Measurements from ENCODE around the gene SH3BGR.
"Not testable (repeated sequence)": the region's sequence is repeated elsewhere in the genome, so short reads cannot be mapped to it uniquely, and the experiment has no call there.

SH3BGR gene

DNA sequence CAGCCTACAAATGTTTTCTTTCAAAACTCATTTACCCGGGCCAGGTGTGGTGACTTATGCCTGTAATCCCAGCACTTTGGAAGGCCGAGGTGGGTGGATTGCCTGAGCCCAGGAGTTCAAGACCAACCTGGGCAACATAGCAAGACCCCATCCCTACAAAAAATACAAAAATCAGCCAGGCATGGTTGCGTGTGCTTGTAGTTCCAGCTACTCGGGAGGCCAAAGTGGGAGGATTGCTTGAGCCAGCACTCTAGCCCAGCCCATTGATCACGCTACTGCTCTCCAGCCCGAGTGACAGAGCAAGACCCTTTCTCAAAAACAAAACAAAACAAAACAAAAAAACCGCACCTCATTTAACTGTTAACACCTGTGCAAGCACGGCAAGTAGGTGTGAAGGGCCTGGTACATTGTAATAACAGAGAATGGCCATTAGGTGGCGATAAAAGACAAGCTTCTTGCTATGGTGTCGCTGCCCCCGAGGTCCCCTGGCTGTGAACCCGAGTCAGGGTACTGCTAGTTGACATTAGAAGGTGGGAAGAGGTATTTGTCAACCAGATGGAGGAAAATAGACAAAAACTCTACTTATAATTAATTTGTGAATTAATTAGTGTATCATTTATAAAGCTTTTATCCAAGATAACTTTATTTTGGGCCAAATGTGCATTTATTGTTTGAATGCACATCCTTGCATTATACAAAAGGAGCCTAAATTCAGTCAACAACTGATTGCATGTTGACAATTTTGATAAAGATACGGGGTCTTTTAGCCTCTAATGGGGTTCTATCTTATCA lies 66.5 kb downstream of the SH3BGR start:
- DNase-seq, result peak; percentile 64

- no peak for DNase-seq
These were observed 67.1 kb downstream of the SH3BGR start for GRCh38 chr21:39518847-39519210.

DNA sequence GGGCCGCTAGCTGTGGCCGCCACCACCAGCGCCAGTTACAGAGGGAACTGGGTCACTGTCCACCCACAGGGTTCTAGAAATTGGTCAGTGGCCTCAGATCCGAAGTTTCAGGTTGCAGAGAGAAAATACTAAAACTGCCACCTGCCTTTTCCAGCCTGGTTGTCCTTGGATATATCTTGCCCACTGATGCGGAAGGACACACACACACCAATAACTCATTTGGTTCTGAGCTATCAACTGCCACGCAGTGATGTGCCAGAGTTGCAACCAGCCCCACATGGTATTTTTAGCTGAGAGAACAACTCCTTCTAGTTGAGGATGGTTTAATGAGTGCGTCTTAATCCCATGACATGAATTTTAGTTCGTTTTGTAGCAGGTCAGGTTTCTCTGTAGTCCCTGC lies 68.1 kb downstream of the SH3BGR start:
- no peak for DNase-seq

- no peak for DNase-seq
These were observed 71.6 kb downstream of the SH3BGR start for GRCh38 chr21:39523399-39523798.

DNA sequence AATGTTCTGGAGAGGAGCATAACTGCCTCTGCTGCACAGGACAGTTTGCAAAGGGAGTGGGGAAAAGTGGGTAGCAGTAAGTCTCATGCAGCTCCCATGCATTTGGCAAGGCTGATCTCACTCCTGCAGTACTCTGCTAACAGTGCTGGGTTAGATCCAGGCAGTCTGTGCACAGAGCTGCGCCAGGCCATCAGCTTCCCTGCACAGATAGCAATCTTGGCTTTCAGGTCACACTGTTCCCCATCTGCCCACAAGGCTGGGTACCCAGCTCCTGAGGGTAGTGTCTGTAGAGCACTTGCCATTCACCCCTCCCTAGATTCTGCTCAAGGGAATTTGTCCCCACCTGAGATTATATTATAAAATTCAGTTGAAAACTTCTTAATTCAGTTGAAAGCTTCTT lies 72.1 kb downstream of the SH3BGR start:
- no peak for DNase-seq

DNA sequence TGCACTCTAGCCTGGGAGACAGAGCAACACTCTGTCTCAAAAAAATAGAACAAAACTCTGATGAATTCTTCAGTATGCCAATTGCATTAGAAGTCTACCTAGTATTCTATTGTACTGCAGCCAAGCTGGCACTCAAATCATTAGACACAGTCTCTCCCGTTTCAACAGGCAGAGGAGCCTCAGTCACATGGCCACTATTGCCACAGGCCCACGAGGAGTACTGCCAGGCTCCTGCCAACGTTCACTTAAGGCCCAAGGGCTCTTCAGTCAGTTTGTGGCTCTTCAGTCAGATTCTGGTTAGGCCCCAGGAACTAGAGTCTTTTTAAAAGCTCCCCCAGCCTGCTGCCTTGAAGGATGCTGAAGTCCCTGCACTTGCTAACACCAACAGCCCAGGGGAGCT lies 73.4 kb downstream of the SH3BGR start:
- DNase-seq, result no peak

- DNase-seq, result no peak
These were observed 73.8 kb downstream of the SH3BGR start for GRCh38 chr21:39525601-39526000.

DNA sequence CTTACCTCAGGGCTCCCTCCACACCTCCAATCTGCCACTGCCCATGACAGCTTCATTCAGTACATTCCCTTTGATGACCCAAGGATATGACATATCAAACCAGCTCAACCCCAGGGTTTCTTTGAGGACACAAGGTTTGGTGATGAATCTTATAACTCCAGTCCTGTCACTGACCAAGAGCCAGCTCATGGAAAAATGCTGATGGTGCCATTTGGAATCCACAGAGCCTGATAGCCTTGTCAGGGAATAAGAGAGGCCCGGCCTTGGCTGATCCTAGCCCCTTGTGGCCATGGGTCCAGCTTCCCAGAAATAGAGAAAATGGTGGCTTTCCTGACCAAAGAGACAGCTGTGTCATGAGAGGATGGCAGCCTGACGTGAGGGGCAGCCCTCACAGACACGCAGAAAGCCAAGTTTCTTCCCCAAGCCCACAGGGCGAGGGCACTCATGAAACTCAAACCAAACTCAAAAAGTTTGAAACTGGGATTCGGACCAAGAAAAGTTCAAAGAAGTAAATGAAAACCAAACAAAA lies 75.4 kb downstream of the SH3BGR start:
- DNase-seq, result no peak

DNA sequence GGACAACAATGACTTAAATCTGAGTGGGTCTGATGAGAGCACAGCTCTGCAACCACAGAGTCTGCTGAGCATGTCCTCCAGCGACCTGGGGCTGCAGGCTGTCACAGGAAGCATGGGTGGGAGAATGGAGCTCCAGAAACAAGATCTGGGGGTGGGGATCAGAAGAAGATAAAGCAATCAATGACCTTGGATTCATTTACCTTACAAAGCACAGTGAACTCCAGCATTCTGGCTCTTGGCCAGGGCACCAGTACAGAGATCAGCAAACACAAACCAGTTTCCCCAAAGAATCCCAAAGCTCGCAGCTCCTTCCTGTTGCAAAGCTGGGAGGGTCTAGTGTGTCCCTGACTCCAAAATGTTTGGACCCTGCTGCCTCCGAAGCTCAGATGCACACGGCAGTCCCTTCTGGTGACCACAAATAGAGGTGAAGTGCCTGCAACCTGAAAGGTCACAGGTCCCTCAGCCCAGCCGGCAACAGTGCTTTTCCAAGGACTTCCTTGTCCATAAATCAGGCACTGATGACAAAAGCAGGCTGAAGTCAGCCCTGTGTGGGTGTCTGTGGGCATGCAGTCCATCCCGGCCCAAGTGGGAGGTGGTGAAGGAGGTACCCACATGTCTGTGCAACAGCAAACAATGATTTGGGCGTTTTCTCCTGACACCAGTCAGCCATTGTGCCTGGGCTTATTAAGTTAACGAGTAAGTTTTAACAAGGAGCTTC lies 76.1 kb downstream of the SH3BGR start:
- no peak for DNase-seq

GRCh38 chr21:39529026-39529425 lies 77.3 kb downstream of the SH3BGR start:
- no peak for DNase-seq

- no peak for DNase-seq
These were observed 79.3 kb downstream of the SH3BGR start for GRCh38 chr21:39531064-39531463.

DNA sequence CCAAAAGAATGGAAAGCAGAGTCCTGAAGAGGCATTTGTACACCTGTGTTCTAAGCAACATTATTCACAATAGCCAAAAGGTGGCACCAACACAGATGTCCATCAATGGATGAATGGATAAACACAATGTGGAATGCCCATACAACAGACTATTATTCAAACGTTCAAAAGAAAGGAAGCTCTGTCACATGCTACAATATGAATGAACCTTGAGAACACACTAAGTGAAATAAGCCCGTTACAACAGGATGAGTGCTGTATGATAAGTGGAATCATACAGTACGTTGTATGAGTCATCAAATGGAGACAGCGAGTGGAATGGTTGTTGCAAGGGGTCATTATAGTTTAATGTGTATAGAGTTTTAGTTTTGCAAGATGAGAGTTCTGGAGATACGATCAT lies 80.1 kb downstream of the SH3BGR start:
- DNase-seq, result no peak

GRCh38 chr21:39533545-39534380 lies 82.0 kb downstream of the SH3BGR start:
- no peak for DNase-seq

- no peak for DNase-seq
These were observed 84.1 kb downstream of the SH3BGR start for GRCh38 chr21:39535646-39536437.

- no peak for DNase-seq
These were observed 85.1 kb downstream of the SH3BGR start for GRCh38 chr21:39536835-39537234.

- no peak for DNase-seq
These were observed 85.8 kb downstream of the SH3BGR start for GRCh38 chr21:39537571-39537970.

- no peak for DNase-seq
These were observed 86.8 kb downstream of the SH3BGR start for GRCh38 chr21:39538453-39539042.

DNA sequence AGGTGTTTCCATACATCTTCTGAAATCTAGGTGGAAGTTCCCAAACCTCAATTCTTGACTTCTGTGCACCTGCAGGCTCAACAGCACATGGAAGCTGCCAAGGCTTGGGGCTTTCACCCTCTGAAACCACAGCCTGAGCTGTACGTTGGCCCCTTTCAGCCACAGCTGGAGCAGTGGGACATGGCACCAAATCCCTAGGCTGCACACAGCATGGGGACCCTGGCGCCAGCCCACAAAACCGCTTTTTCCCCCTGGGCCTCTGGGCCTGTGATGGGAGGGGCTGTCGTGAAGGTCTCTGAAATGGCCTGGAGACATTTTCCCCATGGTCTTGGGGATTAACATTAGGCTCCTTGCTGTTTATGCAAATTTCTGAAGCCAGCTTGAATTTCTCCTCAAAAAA lies 88.6 kb downstream of the SH3BGR start:
- not testable (repeated sequence) for DNase-seq

DNA sequence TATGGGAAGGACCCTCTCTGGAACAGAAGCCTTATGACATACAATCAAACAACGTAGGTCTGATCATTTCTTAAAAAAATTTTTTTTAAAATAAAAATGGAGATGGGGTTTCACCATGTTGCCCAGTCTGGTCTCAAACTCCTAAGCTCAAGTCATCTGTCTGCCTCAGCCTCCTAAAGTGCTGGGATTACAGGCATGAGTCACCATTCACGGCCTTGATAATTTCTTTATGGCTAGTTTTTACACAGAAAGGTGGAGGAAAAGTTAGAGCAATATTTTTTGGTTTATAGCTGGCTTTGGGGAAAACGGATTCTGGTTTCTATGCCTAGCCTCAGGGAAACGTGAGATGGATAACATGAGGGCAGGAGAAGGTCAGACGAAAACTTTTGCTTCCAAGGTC lies 91.0 kb downstream of the SH3BGR start:
- DNase-seq, result no peak

DNA sequence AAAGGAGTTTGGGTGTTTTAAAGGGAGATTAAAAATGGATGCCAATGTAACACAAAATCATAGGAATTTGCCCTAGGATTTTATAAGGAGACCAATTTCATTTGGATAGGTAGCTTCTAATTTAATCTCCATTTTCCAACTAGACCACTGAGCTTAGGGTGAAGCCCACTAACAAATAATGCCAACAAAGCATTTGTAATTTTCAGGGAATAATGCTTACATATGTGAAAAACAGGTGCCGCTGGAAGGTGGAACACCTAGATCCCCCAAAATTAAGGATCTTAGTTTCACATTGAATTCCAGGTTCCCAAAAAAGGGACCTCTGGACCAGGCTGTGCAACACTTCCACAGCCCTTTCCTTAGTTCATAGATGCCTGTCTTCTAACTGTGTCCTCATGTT lies 94.8 kb downstream of the SH3BGR start:
- DNase-seq, result no peak

DNA sequence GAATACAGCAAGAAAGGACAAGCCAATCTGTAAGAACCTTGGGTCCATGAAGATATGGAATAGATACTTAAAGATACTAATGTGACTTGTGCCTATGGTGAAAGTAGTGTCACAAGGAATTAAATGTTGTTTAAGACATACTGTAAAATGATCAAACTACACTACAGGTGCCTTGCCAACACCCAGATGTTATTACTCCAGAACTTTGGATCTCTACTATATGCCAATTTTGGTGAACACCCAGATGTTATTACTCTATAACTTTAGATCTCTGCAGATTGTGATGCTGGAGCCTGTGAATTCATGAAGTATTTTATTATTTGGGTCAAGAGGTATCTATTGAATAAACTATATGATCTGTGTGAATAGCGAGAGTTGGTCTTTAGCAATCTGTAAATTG lies 101.1 kb downstream of the SH3BGR start:
- DNase-seq, result no peak

GRCh38 chr21:39553331-39553730 lies 101.6 kb downstream of the SH3BGR start:
- no peak for DNase-seq
